HG03439 (cell line): Measurements from ENCODE around the gene COG3.

Experiments
- ATAC-seq: cut with Tn5 transposase; IDR thresholded peaks from one replicate; pipeline ENCODE4 v1.9.1; 2021; ENCODE audit warnings: mild to moderate bottlenecking, moderate library complexity; ENCODE audit not compliant: unreplicated experiment

COG3 gene

GRCh38 chr13:45544520-45544919 lies 79.8 kb downstream of the COG3 start:
- no peak for ATAC-seq

GRCh38 chr13:45545686-45546409 lies 81.1 kb downstream of the COG3 start:
- ATAC-seq = no peak

GRCh38 chr13:45546410-45546765 lies 81.6 kb downstream of the COG3 start:
- no peak for ATAC-seq

GRCh38 chr13:45548281-45548680 lies 83.5 kb downstream of the COG3 start:
- no peak for ATAC-seq

GRCh38 chr13:45554604-45555109 lies 89.9 kb downstream of the COG3 start:
- no peak for ATAC-seq

GRCh38 chr13:45564133-45564776 lies 99.5 kb downstream of the COG3 start:
- ATAC-seq = no peak

GRCh38 chr13:45565331-45565730 lies 100.6 kb downstream of the COG3 start:
- no peak for ATAC-seq

- no peak for ATAC-seq
Observed at GRCh38 chr13:45575146-45575829, 110.5 kb downstream of the COG3 start.

GRCh38 chr13:45575830-45576180 lies 111.1 kb downstream of the COG3 start:
- no peak for ATAC-seq

GRCh38 chr13:45576466-45576865 lies 111.7 kb downstream of the COG3 start:
- no peak for ATAC-seq

GRCh38 chr13:45582408-45583076 lies 117.8 kb downstream of the COG3 start:
- ATAC-seq = no peak

- ATAC-seq = no peak
Observed at GRCh38 chr13:45584816-45585215, 120.1 kb downstream of the COG3 start.
